ENCODE results near the gene MALRD1. TPM values are rescaled to one million over a fixed set of nuclear protein-coding genes. Genes with fewer than 3 reads are reported as not detected.

MALRD1 gene
- total RNA-seq, 1 experiment from 2014 or later, result not detected

DNA sequence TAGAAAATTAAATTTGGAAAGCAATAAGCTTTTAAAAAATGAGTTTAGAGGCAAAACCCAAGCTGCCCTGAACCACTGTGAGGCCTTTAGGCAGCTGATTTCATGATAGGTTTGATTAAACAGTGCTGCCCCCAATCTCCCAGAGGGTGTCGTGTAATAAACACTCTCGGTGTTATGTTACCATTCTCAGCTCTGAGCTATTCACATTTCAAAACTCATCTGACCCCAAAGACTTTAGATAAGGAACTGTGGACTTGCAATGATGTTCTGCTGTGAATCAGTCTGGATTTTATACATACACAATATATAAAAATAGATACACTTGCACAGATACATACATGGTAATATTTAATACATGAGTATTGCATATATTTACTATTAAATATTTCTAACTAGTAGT is 120.4 kb downstream of the MALRD1 start:
- Histone ChIP-seq H3K27ac (ENCODE audit: low read length) (no peak overlapping the region), H3K9me3 (ENCODE audit: control insufficient read depth, insufficient read depth, low read depth, low read length) (no peaks in the 10 kb centered on the region), H3K4me1 (ENCODE audit: control insufficient read depth, insufficient read depth, low read length) (no peaks in the 10 kb centered on the region), H3K36me3 (ENCODE audit: control insufficient read depth, insufficient read depth, low read length) (no peaks in the 10 kb centered on the region), H3K4me3 (ENCODE audit: low read depth in 2 of 2, low read length in 2 of 2) (no peak overlapping the region), H3K27me3 (ENCODE audit: control insufficient read depth, insufficient read depth, low read length) (no peaks in the 10 kb centered on the region)
- in situ Hi-C loops (cut with HindIII; ENCODE audit: low pct_unique_long_range_greater_than_20kb, low sequenced_read_pairs), result no loop called here
- ChIA-PET CTCF (no interaction called here), POLR2A (interaction anchor here (0.6 kb wide), 1 partner anchor 12 kb away, joined by 6 read pairs; no protein-coding TSS in a partner anchor)
- no peak for DNase-seq (ENCODE audit: low read depth, low spot score)
- TF ChIP-seq TCF7L2 (IDR thresholded peaks at IDR 0.05; ENCODE audit: low read depth, low read length) (no peak), SIN3A (IDR thresholded peaks at IDR 0.05; ENCODE audit: borderline replicate concordance, insufficient read depth, low read depth, low read length) (no peak), POLR2AphosphoS5 (IDR thresholded peaks at IDR 0.05; ENCODE audit: low read depth, low read length) (no peak)
- TF ChIP-seq, protein P1, sequence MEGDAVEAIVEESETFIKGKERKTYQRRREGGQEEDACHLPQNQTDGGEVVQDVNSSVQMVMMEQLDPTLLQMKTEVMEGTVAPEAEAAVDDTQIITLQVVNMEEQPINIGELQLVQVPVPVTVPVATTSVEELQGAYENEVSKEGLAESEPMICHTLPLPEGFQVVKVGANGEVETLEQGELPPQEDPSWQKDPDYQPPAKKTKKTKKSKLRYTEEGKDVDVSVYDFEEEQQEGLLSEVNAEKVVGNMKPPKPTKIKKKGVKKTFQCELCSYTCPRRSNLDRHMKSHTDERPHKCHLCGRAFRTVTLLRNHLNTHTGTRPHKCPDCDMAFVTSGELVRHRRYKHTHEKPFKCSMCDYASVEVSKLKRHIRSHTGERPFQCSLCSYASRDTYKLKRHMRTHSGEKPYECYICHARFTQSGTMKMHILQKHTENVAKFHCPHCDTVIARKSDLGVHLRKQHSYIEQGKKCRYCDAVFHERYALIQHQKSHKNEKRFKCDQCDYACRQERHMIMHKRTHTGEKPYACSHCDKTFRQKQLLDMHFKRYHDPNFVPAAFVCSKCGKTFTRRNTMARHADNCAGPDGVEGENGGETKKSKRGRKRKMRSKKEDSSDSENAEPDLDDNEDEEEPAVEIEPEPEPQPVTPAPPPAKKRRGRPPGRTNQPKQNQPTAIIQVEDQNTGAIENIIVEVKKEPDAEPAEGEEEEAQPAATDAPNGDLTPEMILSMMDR (IDR thresholded peaks at IDR 0.05), result no peak
- TF ChIP-seq, protein P2, sequence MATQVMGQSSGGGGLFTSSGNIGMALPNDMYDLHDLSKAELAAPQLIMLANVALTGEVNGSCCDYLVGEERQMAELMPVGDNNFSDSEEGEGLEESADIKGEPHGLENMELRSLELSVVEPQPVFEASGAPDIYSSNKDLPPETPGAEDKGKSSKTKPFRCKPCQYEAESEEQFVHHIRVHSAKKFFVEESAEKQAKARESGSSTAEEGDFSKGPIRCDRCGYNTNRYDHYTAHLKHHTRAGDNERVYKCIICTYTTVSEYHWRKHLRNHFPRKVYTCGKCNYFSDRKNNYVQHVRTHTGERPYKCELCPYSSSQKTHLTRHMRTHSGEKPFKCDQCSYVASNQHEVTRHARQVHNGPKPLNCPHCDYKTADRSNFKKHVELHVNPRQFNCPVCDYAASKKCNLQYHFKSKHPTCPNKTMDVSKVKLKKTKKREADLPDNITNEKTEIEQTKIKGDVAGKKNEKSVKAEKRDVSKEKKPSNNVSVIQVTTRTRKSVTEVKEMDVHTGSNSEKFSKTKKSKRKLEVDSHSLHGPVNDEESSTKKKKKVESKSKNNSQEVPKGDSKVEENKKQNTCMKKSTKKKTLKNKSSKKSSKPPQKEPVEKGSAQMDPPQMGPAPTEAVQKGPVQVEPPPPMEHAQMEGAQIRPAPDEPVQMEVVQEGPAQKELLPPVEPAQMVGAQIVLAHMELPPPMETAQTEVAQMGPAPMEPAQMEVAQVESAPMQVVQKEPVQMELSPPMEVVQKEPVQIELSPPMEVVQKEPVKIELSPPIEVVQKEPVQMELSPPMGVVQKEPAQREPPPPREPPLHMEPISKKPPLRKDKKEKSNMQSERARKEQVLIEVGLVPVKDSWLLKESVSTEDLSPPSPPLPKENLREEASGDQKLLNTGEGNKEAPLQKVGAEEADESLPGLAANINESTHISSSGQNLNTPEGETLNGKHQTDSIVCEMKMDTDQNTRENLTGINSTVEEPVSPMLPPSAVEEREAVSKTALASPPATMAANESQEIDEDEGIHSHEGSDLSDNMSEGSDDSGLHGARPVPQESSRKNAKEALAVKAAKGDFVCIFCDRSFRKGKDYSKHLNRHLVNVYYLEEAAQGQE (IDR thresholded peaks at IDR 0.05; ENCODE audit: insufficient read depth in 1 of 2, low read depth in 2 of 2, low read length in 1 of 2), result no peak
- ATAC-seq, result no peak
- intact Hi-C loops (cut with micrococcal nuclease; ENCODE audit: unreplicated experiment), result no loop called here
- BruUV-seq (replicated peaks), result no TSS peak

DNA sequence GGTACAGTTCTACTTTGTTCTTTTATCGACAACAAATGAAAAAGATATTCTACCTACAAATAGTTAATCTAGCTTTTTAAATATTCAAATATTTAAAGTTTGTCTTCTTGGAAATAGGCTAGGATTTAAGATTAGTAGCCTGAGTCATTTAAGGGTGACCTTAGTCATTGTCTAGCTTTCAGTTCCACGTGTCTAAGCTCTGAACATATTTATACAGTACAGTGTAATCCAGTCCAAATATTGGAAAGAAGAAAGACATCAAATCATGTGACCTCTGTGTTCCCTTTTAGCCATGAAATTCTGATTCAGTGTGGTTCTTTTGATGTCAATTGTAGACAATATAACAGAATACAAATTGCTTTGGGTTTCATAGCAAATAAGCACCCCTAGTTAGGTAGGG is 121.1 kb downstream of the MALRD1 start:
- Histone ChIP-seq H3K27ac (ENCODE audit: low read length) (no peak overlapping the region), H3K4me3 (ENCODE audit: low read depth in 2 of 2, low read length in 2 of 2) (no peak overlapping the region), H3K9me3 (ENCODE audit: control insufficient read depth, insufficient read depth, low read depth, low read length) (no peaks in the 10 kb centered on the region), H3K4me1 (ENCODE audit: control insufficient read depth, insufficient read depth, low read length) (no peaks in the 10 kb centered on the region), H3K27me3 (ENCODE audit: control insufficient read depth, insufficient read depth, low read length) (no peaks in the 10 kb centered on the region), H3K36me3 (ENCODE audit: control insufficient read depth, insufficient read depth, low read length) (no peaks in the 10 kb centered on the region)
- ATAC-seq, result no peak
- in situ Hi-C loops (cut with HindIII; ENCODE audit: low pct_unique_long_range_greater_than_20kb, low sequenced_read_pairs) (no loop called here), intact Hi-C loops (cut with micrococcal nuclease; ENCODE audit: unreplicated experiment) (no loop called here)
- BruUV-seq (replicated peaks), result no TSS peak
- no peak for DNase-seq (ENCODE audit: low read depth, low spot score)
- POLR2A ChIA-PET, result interaction anchor here (0.6 kb wide), 1 partner anchor 13 kb away, joined by 6 read pairs; no protein-coding TSS in a partner anchor
- TF ChIP-seq TCF7L2 (IDR thresholded peaks at IDR 0.05; ENCODE audit: low read depth, low read length) (no peak), POLR2AphosphoS5 (IDR thresholded peaks at IDR 0.05; ENCODE audit: low read depth, low read length) (no peak), SIN3A (IDR thresholded peaks at IDR 0.05; ENCODE audit: borderline replicate concordance, insufficient read depth, low read depth, low read length) (no peak)
- TF ChIP-seq, protein P2 (IDR thresholded peaks at IDR 0.05; ENCODE audit: insufficient read depth in 1 of 2, low read depth in 2 of 2, low read length in 1 of 2), result no peak
- TF ChIP-seq, protein P1 (IDR thresholded peaks at IDR 0.05), result no peak
- CTCF ChIA-PET, result no interaction called here

All from Panc1 (cell line).